Measurements from ENCODE around the gene OPCML.

OPCML gene

DNA sequence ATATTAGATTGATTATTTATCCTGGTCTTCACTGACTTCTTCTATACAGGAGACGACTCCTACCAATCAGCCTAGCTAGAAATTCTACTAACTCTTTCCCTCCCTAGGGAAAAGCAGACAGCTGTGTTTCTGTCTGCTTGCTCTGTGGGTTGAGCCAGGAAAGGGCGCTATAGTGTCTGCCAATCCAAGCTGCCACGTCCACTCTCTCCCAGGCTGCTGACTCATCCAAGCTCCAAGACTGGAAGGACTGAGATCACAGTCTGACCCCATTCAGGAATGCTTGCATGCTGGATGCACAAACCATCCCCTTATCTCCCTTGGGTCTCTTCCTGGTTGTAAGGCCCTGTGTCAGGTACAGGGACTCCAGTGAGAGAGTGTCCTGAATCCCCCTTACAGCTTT, 955.6 kb downstream of the OPCML start:
- H3K27me3 ChIP-seq (ENCODE audit: insufficient read depth, low read length, poor library complexity, severe bottlenecking), result no peaks in the 10 kb centered on the region
- H3K4me3 ChIP-seq (ENCODE audit: low read length, poor library complexity, severe bottlenecking), result no peak overlapping the region
- H3F3A ChIP-seq (ENCODE audit: low read depth), result no peaks in the 10 kb centered on the region
- no peaks in the 10 kb centered on the region for H3K9me2 ChIP-seq (replicated peaks; ENCODE audit: low read depth, low read length)
- no peaks in the 10 kb centered on the region for H3K36me3 ChIP-seq (ENCODE audit: insufficient read depth, low read length)
- H3K79me2 ChIP-seq (ENCODE audit: insufficient read depth, low read length), result no peaks in the 10 kb centered on the region
- H3K4me1 ChIP-seq (ENCODE audit: insufficient read depth, low read length, poor library complexity, severe bottlenecking), result no peaks in the 10 kb centered on the region
- no peaks in the 10 kb centered on the region for H3K9me3 ChIP-seq (ENCODE audit: insufficient read depth, low read depth, low read length)
- H3K9ac ChIP-seq (ENCODE audit: low read depth, low read length, poor library complexity, severe bottlenecking), result no peak overlapping the region
- no peak overlapping the region for H3K4me2 ChIP-seq (ENCODE audit: low read depth, low read length, poor library complexity, severe bottlenecking)
- TF ChIP-seq, protein P1, sequence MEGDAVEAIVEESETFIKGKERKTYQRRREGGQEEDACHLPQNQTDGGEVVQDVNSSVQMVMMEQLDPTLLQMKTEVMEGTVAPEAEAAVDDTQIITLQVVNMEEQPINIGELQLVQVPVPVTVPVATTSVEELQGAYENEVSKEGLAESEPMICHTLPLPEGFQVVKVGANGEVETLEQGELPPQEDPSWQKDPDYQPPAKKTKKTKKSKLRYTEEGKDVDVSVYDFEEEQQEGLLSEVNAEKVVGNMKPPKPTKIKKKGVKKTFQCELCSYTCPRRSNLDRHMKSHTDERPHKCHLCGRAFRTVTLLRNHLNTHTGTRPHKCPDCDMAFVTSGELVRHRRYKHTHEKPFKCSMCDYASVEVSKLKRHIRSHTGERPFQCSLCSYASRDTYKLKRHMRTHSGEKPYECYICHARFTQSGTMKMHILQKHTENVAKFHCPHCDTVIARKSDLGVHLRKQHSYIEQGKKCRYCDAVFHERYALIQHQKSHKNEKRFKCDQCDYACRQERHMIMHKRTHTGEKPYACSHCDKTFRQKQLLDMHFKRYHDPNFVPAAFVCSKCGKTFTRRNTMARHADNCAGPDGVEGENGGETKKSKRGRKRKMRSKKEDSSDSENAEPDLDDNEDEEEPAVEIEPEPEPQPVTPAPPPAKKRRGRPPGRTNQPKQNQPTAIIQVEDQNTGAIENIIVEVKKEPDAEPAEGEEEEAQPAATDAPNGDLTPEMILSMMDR (conservative IDR thresholded peaks at IDR 0.05; ENCODE audit: low read length), result no peak
- TF ChIP-seq EZH2phosphoT487 (IDR thresholded peaks at IDR 0.05; ENCODE audit: borderline replicate concordance), result no peak
- H4K20me1 ChIP-seq (ENCODE audit: insufficient read depth, low read length, poor library complexity, severe bottlenecking), result no peaks in the 10 kb centered on the region
- no peak overlapping the region for H2AFZ ChIP-seq (ENCODE audit: low read length)

DNA sequence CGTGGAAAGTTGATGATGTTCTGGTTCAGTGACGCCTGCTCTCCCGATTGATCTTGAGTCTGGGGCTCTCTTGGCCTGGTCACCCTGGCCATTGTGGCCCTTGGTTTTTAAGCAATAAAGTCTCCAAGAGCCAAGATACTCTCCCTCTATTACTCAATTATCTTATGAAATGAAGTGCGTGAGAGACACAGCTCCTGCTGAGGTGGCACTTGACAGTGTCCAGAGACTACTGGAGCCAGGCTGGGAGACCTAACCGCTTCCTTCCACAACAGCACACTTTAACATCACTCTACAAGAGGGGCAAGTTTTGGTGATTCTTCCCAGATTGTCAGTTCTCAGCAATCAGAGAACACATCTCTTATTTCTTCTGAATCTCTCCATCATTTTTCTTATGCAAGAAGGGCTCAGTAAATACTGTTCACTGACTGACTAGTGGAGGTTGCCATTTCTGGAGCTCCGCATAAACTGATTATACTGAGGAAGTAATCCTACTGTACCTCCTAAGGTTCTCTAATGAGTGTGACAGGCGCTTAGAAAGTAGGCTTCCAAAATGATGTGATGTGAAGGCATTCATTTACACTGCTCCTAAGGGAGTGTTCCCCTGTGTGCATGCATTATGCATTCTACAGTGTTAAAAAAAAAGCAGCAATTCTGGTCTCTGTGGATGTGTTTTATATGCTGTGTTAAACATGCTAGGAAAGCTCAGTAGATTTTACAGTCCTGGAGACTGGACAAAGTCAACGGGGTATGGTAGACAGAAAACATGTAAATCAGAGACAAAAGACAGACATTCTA, 968.0 kb downstream of the OPCML start:
- H3K9me3 ChIP-seq (ENCODE audit: insufficient read depth, low read depth, low read length), result no peaks in the 10 kb centered on the region
- no peak overlapping the region for H3K9ac ChIP-seq (ENCODE audit: low read depth, low read length, poor library complexity, severe bottlenecking)
- H3K79me2 ChIP-seq (ENCODE audit: insufficient read depth, low read length), result no peaks in the 10 kb centered on the region
- no peaks in the 10 kb centered on the region for H3K4me1 ChIP-seq (ENCODE audit: insufficient read depth, low read length, poor library complexity, severe bottlenecking)
- no peaks in the 10 kb centered on the region for H3K27me3 ChIP-seq (ENCODE audit: insufficient read depth, low read length, poor library complexity, severe bottlenecking)
- no peaks in the 10 kb centered on the region for H4K20me1 ChIP-seq (ENCODE audit: insufficient read depth, low read length, poor library complexity, severe bottlenecking)
- no peaks in the 10 kb centered on the region for H3K36me3 ChIP-seq (ENCODE audit: insufficient read depth, low read length)
- H3K4me2 ChIP-seq (ENCODE audit: low read depth, low read length, poor library complexity, severe bottlenecking), result no peak overlapping the region
- H3K4me3 ChIP-seq (ENCODE audit: low read length, poor library complexity, severe bottlenecking), result no peak overlapping the region
- H2AFZ ChIP-seq (ENCODE audit: low read length), result no peak overlapping the region
- no peaks in the 10 kb centered on the region for H3K9me2 ChIP-seq (replicated peaks; ENCODE audit: low read depth, low read length)
- no peaks in the 10 kb centered on the region for H3F3A ChIP-seq (ENCODE audit: low read depth)
- no peak for TF ChIP-seq EZH2phosphoT487 (IDR thresholded peaks at IDR 0.05; ENCODE audit: borderline replicate concordance)
- TF ChIP-seq, protein P1 (conservative IDR thresholded peaks at IDR 0.05; ENCODE audit: low read length), result no peak

DNA sequence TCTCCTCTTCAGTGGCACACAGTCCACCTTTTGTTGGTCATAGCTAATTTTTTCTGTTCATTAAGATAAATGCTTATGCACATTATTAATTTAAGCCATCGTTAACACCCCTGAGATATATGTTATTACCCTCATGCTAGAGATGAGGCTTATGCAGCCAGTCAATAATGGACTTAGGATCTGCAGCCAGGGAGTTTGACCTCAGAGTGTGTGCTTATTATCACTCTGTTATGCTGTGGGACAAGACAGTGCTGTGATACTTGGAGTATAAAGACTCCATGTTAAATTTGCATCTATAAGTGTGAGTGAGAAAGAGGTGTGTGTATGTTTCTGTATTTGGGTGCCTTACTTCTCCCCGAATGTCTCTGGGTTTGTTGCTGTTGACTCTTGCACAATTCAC, 969.3 kb downstream of the OPCML start:
- Histone ChIP-seq H3K79me2 (ENCODE audit: insufficient read depth, low read length) (no peaks in the 10 kb centered on the region), H3K9ac (ENCODE audit: low read depth, low read length, poor library complexity, severe bottlenecking) (no peak overlapping the region), H3K4me1 (ENCODE audit: insufficient read depth, low read length, poor library complexity, severe bottlenecking) (no peaks in the 10 kb centered on the region), H3K27me3 (ENCODE audit: insufficient read depth, low read length, poor library complexity, severe bottlenecking) (no peaks in the 10 kb centered on the region), H2AFZ (ENCODE audit: low read length) (no peak overlapping the region), H3K4me2 (ENCODE audit: low read depth, low read length, poor library complexity, severe bottlenecking) (no peak overlapping the region), H4K20me1 (ENCODE audit: insufficient read depth, low read length, poor library complexity, severe bottlenecking) (no peaks in the 10 kb centered on the region), H3F3A (ENCODE audit: low read depth) (no peaks in the 10 kb centered on the region), H3K9me2 (replicated peaks; ENCODE audit: low read depth, low read length) (no peaks in the 10 kb centered on the region), H3K9me3 (ENCODE audit: insufficient read depth, low read depth, low read length) (no peaks in the 10 kb centered on the region), H3K4me3 (ENCODE audit: low read length, poor library complexity, severe bottlenecking) (no peak overlapping the region), H3K36me3 (ENCODE audit: insufficient read depth, low read length) (no peaks in the 10 kb centered on the region)
- no peak for TF ChIP-seq EZH2phosphoT487 (IDR thresholded peaks at IDR 0.05; ENCODE audit: borderline replicate concordance)
- TF ChIP-seq, protein P1 (conservative IDR thresholded peaks at IDR 0.05; ENCODE audit: low read length), result no peak
